Upper lobe of right lung (tissue), 1 donor: ENCODE results near the gene AGTRAP. TPM values are rescaled to one million over a fixed set of nuclear protein-coding genes. Genes with fewer than 3 reads are reported as not detected.

Source experiments
- ATAC-seq: fragments of 200-7000 bp; cut with Tn5 transposase; one replicate; pipeline ENCODE4 v1.9.1; 2020; ENCODE audit warnings: mild to moderate bottlenecking, moderate library complexity
- DNase-seq: peaks from one replicate; pipeline ENCODE4 v3.0.0-alpha.2; 2020
- H3K27ac ChIP-seq: fragments of 200-600 bp; one replicate; pipeline ENCODE4 v1.8.0; 2022
- H3K27me3 ChIP-seq: fragments of 200-600 bp; one replicate; pipeline ENCODE4 v1.8.0; 2022; ENCODE audit warnings: mild to moderate bottlenecking
- H3K36me3 ChIP-seq: fragments of 200-600 bp; one replicate; pipeline ENCODE4 v1.8.0; 2022
- H3K4me1 ChIP-seq: fragments of 200-600 bp; one replicate; pipeline ENCODE4 v1.8.0; 2022
- H3K4me3 ChIP-seq: fragments of 200-600 bp; one replicate; pipeline ENCODE4 v1.8.0; 2022; ENCODE audit warnings: mild to moderate bottlenecking
- H3K9me3 ChIP-seq: fragments of 200-600 bp; one replicate; pipeline ENCODE4 v1.8.0; 2022
- intact Hi-C: fragments of 100-400 bp; cut with DNase I; formaldehyde crosslinking; loops from one replicate; pipeline ENCODE4 v1.11.0; 2022
- total RNA-seq: library from RNA; stranded (reverse); fragmentation: NEBNext Ultra II Directional; extraction: Animal tissue kit (Norgen Biotek cat#: 25700); gene quantifications from one replicate; pipeline ENCODE4 v1.2.1, GENCODE V29; 2021
- TF ChIP-seq, protein P1 (sequence below): fragments of 200-600 bp; IDR thresholded peaks from one replicate; pipeline ENCODE4 v1.8.0; 2022; ENCODE audit warnings: antibody characterized with exemption
- donor health status: DM: no; HTN: yes; CAD: no; lungs with severe emphysema.

The AGTRAP gene
- total RNA-seq, 1 donor from 2014 or later = 57.0 TPM

DNA sequence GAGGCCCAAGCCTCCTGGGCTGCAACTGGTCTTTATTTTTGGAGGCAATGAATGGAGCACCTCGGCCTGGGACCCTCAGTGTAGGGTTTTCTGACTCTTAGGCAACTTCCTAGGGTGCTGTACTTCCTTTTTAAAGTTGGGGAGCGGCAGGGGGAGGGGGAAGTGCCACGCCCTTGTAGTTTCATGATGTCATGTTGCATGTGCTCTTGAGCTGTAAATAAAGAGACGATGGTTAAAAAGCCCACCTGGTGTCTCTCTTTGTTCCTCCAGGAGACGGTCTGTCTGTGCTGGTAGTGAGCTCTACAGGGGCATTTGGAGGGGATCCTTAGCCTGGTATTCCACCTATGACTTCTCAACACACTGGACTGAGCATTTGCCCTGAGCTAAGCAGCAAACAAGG is 10.3 kb upstream of the AGTRAP start:
- no peaks in the 10 kb centered on the region for H3K9me3 ChIP-seq
- intact Hi-C loops = no loop called here
- no peaks in the 10 kb centered on the region for H3K36me3 ChIP-seq
- no peak overlapping the region for H3K4me3 ChIP-seq
- H3K4me1 ChIP-seq = peaks cover 18% of the 10 kb centered on the region
- TF ChIP-seq, protein P1, sequence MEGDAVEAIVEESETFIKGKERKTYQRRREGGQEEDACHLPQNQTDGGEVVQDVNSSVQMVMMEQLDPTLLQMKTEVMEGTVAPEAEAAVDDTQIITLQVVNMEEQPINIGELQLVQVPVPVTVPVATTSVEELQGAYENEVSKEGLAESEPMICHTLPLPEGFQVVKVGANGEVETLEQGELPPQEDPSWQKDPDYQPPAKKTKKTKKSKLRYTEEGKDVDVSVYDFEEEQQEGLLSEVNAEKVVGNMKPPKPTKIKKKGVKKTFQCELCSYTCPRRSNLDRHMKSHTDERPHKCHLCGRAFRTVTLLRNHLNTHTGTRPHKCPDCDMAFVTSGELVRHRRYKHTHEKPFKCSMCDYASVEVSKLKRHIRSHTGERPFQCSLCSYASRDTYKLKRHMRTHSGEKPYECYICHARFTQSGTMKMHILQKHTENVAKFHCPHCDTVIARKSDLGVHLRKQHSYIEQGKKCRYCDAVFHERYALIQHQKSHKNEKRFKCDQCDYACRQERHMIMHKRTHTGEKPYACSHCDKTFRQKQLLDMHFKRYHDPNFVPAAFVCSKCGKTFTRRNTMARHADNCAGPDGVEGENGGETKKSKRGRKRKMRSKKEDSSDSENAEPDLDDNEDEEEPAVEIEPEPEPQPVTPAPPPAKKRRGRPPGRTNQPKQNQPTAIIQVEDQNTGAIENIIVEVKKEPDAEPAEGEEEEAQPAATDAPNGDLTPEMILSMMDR = no peak
- no peak overlapping the region for H3K27ac ChIP-seq
- H3K27me3 ChIP-seq = no peaks in the 10 kb centered on the region
- ATAC-seq = no peak
- no peak for DNase-seq

GRCh38 chr1:11727119-11727518 is 8.8 kb upstream of the AGTRAP start:
- ATAC-seq (no peak), DNase-seq (no peak)
- TF ChIP-seq, protein P1 = no peak
- no peaks in the 10 kb centered on the region for H3K27me3 ChIP-seq
- H3K4me3 ChIP-seq = no peak overlapping the region
- no peaks in the 10 kb centered on the region for H3K36me3 ChIP-seq
- H3K4me1 ChIP-seq = peaks cover 31% of the 10 kb centered on the region
- intact Hi-C loops = no loop called here
- H3K27ac ChIP-seq = no peak overlapping the region
- H3K9me3 ChIP-seq = no peaks in the 10 kb centered on the region

GRCh38 chr1:11728126-11728806 is 7.7 kb upstream of the AGTRAP start:
- H3K4me3 ChIP-seq = no peak overlapping the region
- TF ChIP-seq, protein P1 = no peak
- H3K27ac ChIP-seq = no peak overlapping the region
- no peaks in the 10 kb centered on the region for H3K36me3 ChIP-seq
- no peak for ATAC-seq
- no peaks in the 10 kb centered on the region for H3K27me3 ChIP-seq
- H3K9me3 ChIP-seq = no peaks in the 10 kb centered on the region
- no peak for DNase-seq
- intact Hi-C loops = no loop called here
- peaks cover 40% of the 10 kb centered on the region for H3K4me1 ChIP-seq

- peaks cover 40% of the 10 kb centered on the region for H3K4me1 ChIP-seq
- DNase-seq = no peak
- TF ChIP-seq, protein P1 = no peak
- no peaks in the 10 kb centered on the region for H3K27me3 ChIP-seq
- intact Hi-C loops = no loop called here
- no peak overlapping the region for H3K27ac ChIP-seq
- no peaks in the 10 kb centered on the region for H3K9me3 ChIP-seq
- H3K4me3 ChIP-seq = no peak overlapping the region
- no peak for ATAC-seq
- no peaks in the 10 kb centered on the region for H3K36me3 ChIP-seq
Observed at GRCh38 chr1:11729155-11729497, 6.8 kb upstream of the AGTRAP start.

DNA sequence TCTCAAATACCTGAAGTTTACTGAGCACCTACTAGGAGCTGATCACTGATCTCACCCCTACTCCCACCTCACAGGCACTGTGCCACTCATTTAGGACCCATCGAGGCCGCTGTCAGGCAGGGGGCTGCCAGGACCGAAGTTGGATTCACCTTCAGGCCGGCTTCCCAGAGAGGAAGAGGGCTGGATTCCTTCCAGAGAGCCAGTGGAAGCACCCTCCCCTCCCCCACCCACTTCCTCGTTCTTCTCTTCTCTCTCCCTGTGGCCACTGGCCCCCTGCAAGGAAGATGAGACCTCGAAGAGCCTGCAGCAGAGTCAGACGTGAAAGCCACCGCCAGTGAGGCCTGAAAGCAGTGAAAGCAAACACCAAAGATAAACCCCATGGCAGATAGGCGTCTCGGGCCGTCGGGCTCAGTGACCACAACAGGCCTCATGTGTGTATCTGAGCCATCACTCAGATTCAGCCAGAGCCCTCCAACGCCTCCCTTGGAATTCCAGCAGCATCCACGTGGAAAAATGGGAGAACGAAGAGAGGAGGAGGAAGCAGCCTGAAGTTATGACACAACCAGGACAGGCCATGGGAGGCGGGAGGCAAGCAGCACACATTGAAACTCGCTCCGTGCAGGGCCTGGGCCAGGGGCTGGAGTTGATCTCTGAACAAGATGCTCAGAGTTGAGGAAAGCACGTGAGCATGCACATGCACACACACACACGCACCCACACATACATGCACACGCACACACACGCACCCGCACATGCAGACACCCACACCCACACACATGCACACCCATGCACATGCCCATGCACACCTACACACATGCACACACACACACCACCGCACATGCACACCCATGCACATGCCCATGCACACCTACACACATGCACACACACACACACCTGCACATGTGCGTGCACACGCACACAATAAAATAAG is 6.2 kb upstream of the AGTRAP start:
- intact Hi-C loops = no loop called here
- peak overlapping the region; percentile 92 for H3K27ac ChIP-seq
- peak overlapping the region; percentile 46 for H3K4me3 ChIP-seq
- TF ChIP-seq, protein P1 = no peak
- no peaks in the 10 kb centered on the region for H3K36me3 ChIP-seq
- ATAC-seq (no peak), DNase-seq (no peak)
- H3K27me3 ChIP-seq = no peaks in the 10 kb centered on the region
- H3K9me3 ChIP-seq = no peaks in the 10 kb centered on the region
- peaks cover 40% of the 10 kb centered on the region for H3K4me1 ChIP-seq
